Upper lobe of left lung (tissue), 4 donors: ENCODE results near the gene SUFU.

Experiments used
- CTCF ChIP-seq, 6 experiments: fragments of 450-650 bp in 4 of 6; fragments of 200-600 bp in 2 of 6; sonication (generic) in 2 of 6; IDR thresholded peaks; one replicate each; pipeline ENCODE4 v1.5.1; 2016 to 2019; ENCODE audit warnings: antibody characterized with exemption in 6 of 6
- POLR2AphosphoS5 ChIP-seq, 2 donors: sonication (generic); formaldehyde crosslinking; IDR thresholded peaks; one replicate each; pipeline ENCODE4 v1.5.1; 2017; ENCODE audit warnings: antibody characterized with exemption in 2 of 2

DNA sequence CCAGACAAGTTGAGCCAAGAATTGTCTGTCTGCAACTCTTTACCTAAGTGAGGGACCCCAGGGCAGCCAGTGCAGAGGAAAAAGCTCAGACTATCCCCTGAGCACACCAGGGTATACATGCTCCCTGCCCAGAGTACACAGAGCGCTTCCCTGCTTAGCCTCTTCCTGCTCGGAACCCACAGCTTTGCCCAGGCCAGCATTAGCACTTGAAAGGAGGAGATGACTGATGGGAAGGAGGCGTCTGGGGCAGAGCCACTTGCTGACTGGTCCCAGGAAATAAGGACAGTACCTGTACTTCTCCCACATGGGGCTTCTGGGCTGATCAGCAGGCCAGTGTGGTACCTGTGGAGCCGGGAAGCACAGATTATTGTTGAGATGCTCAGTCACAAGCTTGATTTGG, 92.1 kb downstream of the SUFU start:
- TF ChIP-seq POLR2AphosphoS5 (IDR thresholded peaks at IDR 0.05) = no peak
- no peak for TF ChIP-seq CTCF (IDR thresholded peaks at IDR 0.05)
